Measurements from ENCODE around the gene TMEM250. TPM values are rescaled to one million over a fixed set of nuclear protein-coding genes. Genes with fewer than 3 reads are reported as not detected.
A peak's percentile ranks its signal among the peaks of the same experiment; 100 is the strongest.

TMEM250 gene
- polyA plus RNA-seq, 1 donor (not counting 4 experiments of a cell fraction or from before 2014, with no cell fraction given) = 9.9 TPM

DNA sequence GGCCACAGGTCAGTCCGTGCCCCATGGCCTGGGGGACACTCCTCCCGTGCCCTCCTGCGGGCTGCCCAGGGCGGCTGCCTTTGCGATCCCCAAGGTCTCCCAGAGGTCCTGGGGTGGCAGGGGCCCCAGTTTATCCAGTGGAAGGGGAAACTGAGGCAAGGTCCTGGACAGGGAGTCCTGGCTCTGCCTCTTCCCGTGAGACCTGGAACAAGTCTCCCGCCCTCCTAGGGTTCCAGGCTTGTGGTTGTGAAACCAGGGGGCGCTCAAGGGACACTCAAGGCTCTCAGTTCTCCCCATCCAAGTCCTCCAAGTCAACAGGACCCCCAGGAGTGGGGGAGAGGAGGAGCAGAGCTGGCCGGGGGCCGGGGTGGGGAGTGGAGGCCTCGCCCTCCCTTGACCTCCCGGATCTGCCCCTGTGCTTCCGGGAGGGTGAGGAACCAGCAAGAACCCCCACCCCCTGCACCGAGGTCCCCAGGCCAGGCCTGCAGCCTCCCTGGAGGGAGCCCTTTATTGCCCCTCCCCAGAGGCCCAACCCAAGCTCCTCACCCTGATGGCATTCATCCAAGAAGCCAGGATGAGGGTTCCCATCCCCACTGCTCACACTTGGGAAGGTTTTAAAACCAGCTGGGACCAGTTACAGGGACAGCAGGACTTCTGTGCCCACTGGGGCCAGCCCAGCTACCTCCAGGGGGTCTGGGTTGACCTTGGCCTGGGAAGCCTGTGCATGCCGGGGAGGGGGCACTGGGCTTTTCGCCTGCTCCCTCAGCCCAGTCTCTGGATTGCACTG, 24.7 kb upstream of the TMEM250 start:
- Histone ChIP-seq H3K9me3 (ENCODE audit: control insufficient read depth, low read depth, low read length) (no peaks in the 10 kb centered on the region), H4K20me1 (ENCODE audit: control insufficient read depth, extremely low read depth, insufficient read depth, low read length) (no peaks in the 10 kb centered on the region), H3K27me3 (ENCODE audit: control insufficient read depth, extremely low read depth, insufficient read depth, low read length) (peaks cover 31% of the 10 kb centered on the region), H3K9me1 (ENCODE audit: control insufficient read depth, extremely low read depth, insufficient read depth, low read length) (no peaks in the 10 kb centered on the region), H3K9ac (ENCODE audit: control insufficient read depth, extremely low read depth, insufficient read depth, low read length) (no peak overlapping the region), H3K4me1 (ENCODE audit: control insufficient read depth, extremely low read depth, insufficient read depth, low read length) (peaks cover 10% of the 10 kb centered on the region), H3K36me3 (ENCODE audit: control insufficient read depth in 2 of 2, extremely low read depth in 1 of 2, insufficient read depth in 2 of 2, low read length in 2 of 2) (no peaks in the 10 kb centered on the region), H3K4me3 (ENCODE audit: control insufficient read depth in 2 of 3, extremely low read depth in 1 of 3, insufficient read depth in 2 of 3, low read depth in 1 of 3, low read length in 3 of 3) (no peak overlapping the region), H3K79me2 (ENCODE audit: control insufficient read depth, insufficient read depth, low read length) (no peaks in the 10 kb centered on the region), H3K4me2 (ENCODE audit: control insufficient read depth, extremely low read depth, insufficient read depth, low read depth, low read length) (no peak overlapping the region), H2AFZ (ENCODE audit: control insufficient read depth, low read length) (no peak overlapping the region), H3K27ac (ENCODE audit: control insufficient read depth, insufficient read depth, low read length) (no peak overlapping the region)
- DNase-seq (ENCODE audit: low read depth, low spot score) (no peak), FAIRE-seq (no peak)
- TF ChIP-seq, protein P1, sequence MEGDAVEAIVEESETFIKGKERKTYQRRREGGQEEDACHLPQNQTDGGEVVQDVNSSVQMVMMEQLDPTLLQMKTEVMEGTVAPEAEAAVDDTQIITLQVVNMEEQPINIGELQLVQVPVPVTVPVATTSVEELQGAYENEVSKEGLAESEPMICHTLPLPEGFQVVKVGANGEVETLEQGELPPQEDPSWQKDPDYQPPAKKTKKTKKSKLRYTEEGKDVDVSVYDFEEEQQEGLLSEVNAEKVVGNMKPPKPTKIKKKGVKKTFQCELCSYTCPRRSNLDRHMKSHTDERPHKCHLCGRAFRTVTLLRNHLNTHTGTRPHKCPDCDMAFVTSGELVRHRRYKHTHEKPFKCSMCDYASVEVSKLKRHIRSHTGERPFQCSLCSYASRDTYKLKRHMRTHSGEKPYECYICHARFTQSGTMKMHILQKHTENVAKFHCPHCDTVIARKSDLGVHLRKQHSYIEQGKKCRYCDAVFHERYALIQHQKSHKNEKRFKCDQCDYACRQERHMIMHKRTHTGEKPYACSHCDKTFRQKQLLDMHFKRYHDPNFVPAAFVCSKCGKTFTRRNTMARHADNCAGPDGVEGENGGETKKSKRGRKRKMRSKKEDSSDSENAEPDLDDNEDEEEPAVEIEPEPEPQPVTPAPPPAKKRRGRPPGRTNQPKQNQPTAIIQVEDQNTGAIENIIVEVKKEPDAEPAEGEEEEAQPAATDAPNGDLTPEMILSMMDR (optimal IDR thresholded peaks at IDR 0.05 in 1 of 3, IDR thresholded peaks at IDR 0.05 in 1 of 3, conservative IDR thresholded peaks at IDR 0.05 in 1 of 3; ENCODE audit: extremely low read depth in 1 of 3, insufficient read depth in 2 of 3, low read length in 3 of 3) = peak; percentile 26 to 57 (median 45)
- no peak for TF ChIP-seq EZH2 (IDR thresholded peaks at IDR 0.05; ENCODE audit: low read length)
- dilution Hi-C loops (cut with MboI; ENCODE audit: extremely low pct_ligation_motif_present, low sequenced_read_pairs) = no loop called here

DNA sequence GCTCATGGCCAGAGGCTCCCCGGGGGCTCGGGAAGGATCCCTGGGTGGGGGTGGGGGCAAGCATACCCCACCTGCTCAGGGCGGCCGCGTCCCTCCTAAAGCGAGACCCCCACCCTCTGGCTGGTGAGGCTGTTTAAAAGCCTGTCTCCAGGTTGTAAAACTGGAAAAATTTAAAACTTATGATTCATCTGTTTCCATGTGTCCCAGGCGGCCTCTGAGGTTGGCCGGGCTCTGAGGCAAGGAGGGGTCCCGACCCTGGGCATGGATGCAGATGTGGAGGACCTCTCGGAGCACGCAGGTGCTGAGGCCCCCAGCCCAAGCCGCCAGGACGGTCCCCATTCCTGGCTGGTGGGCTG, 24.2 kb upstream of the TMEM250 start:
- H3K36me3 ChIP-seq (ENCODE audit: control insufficient read depth in 2 of 2, extremely low read depth in 1 of 2, insufficient read depth in 2 of 2, low read length in 2 of 2) = no peaks in the 10 kb centered on the region
- peaks cover 10% of the 10 kb centered on the region for H3K4me1 ChIP-seq (ENCODE audit: control insufficient read depth, extremely low read depth, insufficient read depth, low read length)
- DNase-seq (ENCODE audit: low read depth, low spot score) (no peak), FAIRE-seq (no peak)
- no peak overlapping the region for H2AFZ ChIP-seq (ENCODE audit: control insufficient read depth, low read length)
- H4K20me1 ChIP-seq (ENCODE audit: control insufficient read depth, extremely low read depth, insufficient read depth, low read length) = no peaks in the 10 kb centered on the region
- H3K9me3 ChIP-seq (ENCODE audit: control insufficient read depth, low read depth, low read length) = no peaks in the 10 kb centered on the region
- dilution Hi-C loops (cut with MboI; ENCODE audit: extremely low pct_ligation_motif_present, low sequenced_read_pairs) = no loop called here
- H3K4me2 ChIP-seq (ENCODE audit: control insufficient read depth, extremely low read depth, insufficient read depth, low read depth, low read length) = no peak overlapping the region
- peaks cover 31% of the 10 kb centered on the region for H3K27me3 ChIP-seq (ENCODE audit: control insufficient read depth, extremely low read depth, insufficient read depth, low read length)
- no peaks in the 10 kb centered on the region for H3K9me1 ChIP-seq (ENCODE audit: control insufficient read depth, extremely low read depth, insufficient read depth, low read length)
- H3K9ac ChIP-seq (ENCODE audit: control insufficient read depth, extremely low read depth, insufficient read depth, low read length) = no peak overlapping the region
- H3K27ac ChIP-seq (ENCODE audit: control insufficient read depth, insufficient read depth, low read length) = no peak overlapping the region
- TF ChIP-seq, protein P1 (optimal IDR thresholded peaks at IDR 0.05 in 1 of 3, IDR thresholded peaks at IDR 0.05 in 1 of 3, conservative IDR thresholded peaks at IDR 0.05 in 1 of 3; ENCODE audit: extremely low read depth in 1 of 3, insufficient read depth in 2 of 3, low read length in 3 of 3) = no peak
- TF ChIP-seq EZH2 (IDR thresholded peaks at IDR 0.05; ENCODE audit: low read length) = no peak
- H3K79me2 ChIP-seq (ENCODE audit: control insufficient read depth, insufficient read depth, low read length) = no peaks in the 10 kb centered on the region
- no peak overlapping the region for H3K4me3 ChIP-seq (ENCODE audit: control insufficient read depth in 2 of 3, extremely low read depth in 1 of 3, insufficient read depth in 2 of 3, low read depth in 1 of 3, low read length in 3 of 3)

Data from keratinocyte (primary cell).